ENCODE measurements around the gene MAP4K4. TPM values are rescaled to one million over a fixed set of nuclear protein-coding genes. Genes with fewer than 3 reads are reported as not detected.
A peak's percentile ranks its signal among the peaks of the same experiment; 100 is the strongest.

Gene MAP4K4
- total RNA-seq, 1 experiment from 2014 or later, result 162 TPM

GRCh38 chr2:101714118-101714517, 16.6 kb downstream of the MAP4K4 start:
- Mint-ChIP-seq H3K27me3 (ENCODE audit: insufficient read depth, unreplicated experiment) (no peaks in the 10 kb centered on the region), H3K36me3 (ENCODE audit: insufficient read depth, unreplicated experiment) (peaks cover 18% of the 10 kb centered on the region), H3K9me3 (ENCODE audit: unreplicated experiment) (no peaks in the 10 kb centered on the region), H3K4me1 (ENCODE audit: insufficient read depth, unreplicated experiment) (peaks cover 27% of the 10 kb centered on the region), H3K4me3 (ENCODE audit: unreplicated experiment) (no peak overlapping the region), H3K27ac (ENCODE audit: low read depth, unreplicated experiment) (no peak overlapping the region)
- TF ChIP-seq CTCF (IDR thresholded peaks at IDR 0.05; ENCODE audit: unreplicated experiment), result no peak
- intact Hi-C loops (cut with micrococcal nuclease), result no loop called here
- no TSS peak for BruUV-seq (replicated peaks)
- ChIA-PET CTCF (no interaction called here), POLR2A (no interaction called here)
- no peak for DNase-seq (ENCODE audit: unreplicated experiment)

DNA sequence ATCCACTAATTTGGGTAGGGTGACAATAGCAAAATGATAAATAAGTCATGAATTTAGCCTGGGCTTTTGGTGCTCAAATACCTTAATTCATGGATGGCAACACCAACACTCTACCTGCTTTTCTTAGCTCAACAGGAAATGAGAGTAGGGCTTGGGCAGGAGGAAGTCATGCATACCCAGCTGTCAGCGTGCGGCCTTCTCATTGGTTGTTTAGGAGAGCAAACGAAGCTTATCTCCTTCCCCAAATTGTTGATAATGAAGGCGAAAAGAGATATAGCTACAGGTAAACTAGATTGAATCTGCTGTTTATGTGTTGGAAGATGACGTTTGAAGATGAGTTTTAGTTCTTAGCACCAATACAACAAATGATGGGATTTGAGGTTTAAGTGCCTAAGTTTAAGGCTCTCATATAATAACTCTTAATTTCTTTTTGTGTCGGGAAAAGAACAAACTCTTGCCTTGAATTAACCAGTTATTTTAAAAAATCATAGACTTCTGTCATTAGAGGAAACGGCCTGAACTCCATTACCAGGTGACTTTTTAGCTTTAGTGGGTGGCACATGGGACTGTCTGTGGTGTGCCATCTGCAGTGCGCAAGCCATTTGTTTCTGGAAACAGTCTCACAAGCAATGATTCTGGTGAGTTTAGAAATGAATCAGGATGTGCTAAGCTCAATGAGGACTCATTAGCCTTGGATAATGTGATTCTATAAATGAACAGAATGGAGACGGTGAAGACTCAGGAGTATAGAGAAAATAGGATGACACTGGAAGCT, 19.8 kb downstream of the MAP4K4 start:
- POLR2A ChIA-PET, result interaction anchor here (1.3 to 1.6 kb wide), 4 partner anchors 11 to 29 kb away, joined by 3 to 9 read pairs (median 4); no protein-coding TSS in a partner anchor
- Mint-ChIP-seq H3K27me3 (ENCODE audit: insufficient read depth, unreplicated experiment) (no peaks in the 10 kb centered on the region), H3K9me3 (ENCODE audit: unreplicated experiment) (no peaks in the 10 kb centered on the region), H3K27ac (ENCODE audit: low read depth, unreplicated experiment) (no peak overlapping the region), H3K36me3 (ENCODE audit: insufficient read depth, unreplicated experiment) (peaks cover 26% of the 10 kb centered on the region), H3K4me1 (ENCODE audit: insufficient read depth, unreplicated experiment) (peaks cover 33% of the 10 kb centered on the region), H3K4me3 (ENCODE audit: unreplicated experiment) (no peak overlapping the region)
- intact Hi-C loops (cut with micrococcal nuclease), result no loop called here
- CTCF ChIA-PET, result interaction anchor here (1.1 to 1.4 kb wide), 3 partner anchors 13 to 86 kb away, joined by 3 to 4 read pairs (median 3); no protein-coding TSS in a partner anchor
- TF ChIP-seq CTCF (IDR thresholded peaks at IDR 0.05; ENCODE audit: unreplicated experiment), result no peak
- DNase-seq (ENCODE audit: unreplicated experiment), result no peak
- no TSS peak for BruUV-seq (replicated peaks)

- Mint-ChIP-seq H3K4me3 (ENCODE audit: unreplicated experiment) (no peak overlapping the region), H3K27me3 (ENCODE audit: insufficient read depth, unreplicated experiment) (no peaks in the 10 kb centered on the region), H3K27ac (ENCODE audit: low read depth, unreplicated experiment) (peak overlapping the region; percentile 13), H3K4me1 (ENCODE audit: insufficient read depth, unreplicated experiment) (peaks cover 42% of the 10 kb centered on the region), H3K36me3 (ENCODE audit: insufficient read depth, unreplicated experiment) (peaks cover 30% of the 10 kb centered on the region), H3K9me3 (ENCODE audit: unreplicated experiment) (no peaks in the 10 kb centered on the region)
- CTCF ChIA-PET, result interaction anchor here (0.6 to 2.2 kb wide), 5 partner anchors 10 to 358 kb away, joined by 3 to 5 read pairs (median 3); no protein-coding TSS in a partner anchor
- no peak for TF ChIP-seq CTCF (IDR thresholded peaks at IDR 0.05; ENCODE audit: unreplicated experiment)
- intact Hi-C loops (cut with micrococcal nuclease), result no loop called here
- no TSS peak for BruUV-seq (replicated peaks)
- POLR2A ChIA-PET, result interaction anchor here (1.2 to 1.6 kb wide), 5 partner anchors 8 to 28 kb away, joined by 3 to 7 read pairs (median 3); no protein-coding TSS in a partner anchor
- no peak for DNase-seq (ENCODE audit: unreplicated experiment)
Observed at GRCh38 chr2:101718479-101718878, 21.0 kb downstream of the MAP4K4 start.

DNA sequence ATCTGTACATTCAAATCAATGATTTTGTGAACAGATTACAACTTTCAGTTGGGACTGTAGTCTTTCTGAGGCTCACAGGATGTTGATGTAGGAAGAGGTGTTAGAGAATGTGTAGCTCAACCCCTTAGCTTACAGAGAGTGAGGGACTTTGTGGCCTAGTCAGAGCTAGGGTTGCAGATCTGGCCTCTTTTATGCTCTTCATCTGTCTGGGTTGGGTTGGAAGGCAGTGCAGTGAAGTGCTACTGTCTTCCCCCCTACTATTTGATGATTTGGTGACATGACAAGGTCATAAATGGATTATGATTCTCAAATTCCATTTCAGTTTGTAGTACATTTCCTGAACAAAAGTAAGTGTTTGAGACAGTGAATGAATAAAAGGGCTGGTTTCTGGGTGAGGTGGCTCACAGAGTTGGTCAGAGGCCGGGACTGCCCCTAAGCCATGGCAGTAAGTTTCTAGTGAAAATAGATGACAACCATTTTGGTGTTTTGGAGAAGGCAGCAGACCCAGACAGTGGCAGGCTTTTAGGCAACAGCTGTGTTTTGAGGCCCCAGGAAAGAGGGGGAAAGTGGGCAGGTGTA, 21.6 kb downstream of the MAP4K4 start:
- Mint-ChIP-seq H3K27ac (ENCODE audit: low read depth, unreplicated experiment) (peak overlapping the region; percentile 13), H3K27me3 (ENCODE audit: insufficient read depth, unreplicated experiment) (no peaks in the 10 kb centered on the region), H3K4me3 (ENCODE audit: unreplicated experiment) (no peak overlapping the region), H3K9me3 (ENCODE audit: unreplicated experiment) (no peaks in the 10 kb centered on the region), H3K4me1 (ENCODE audit: insufficient read depth, unreplicated experiment) (peaks cover 48% of the 10 kb centered on the region), H3K36me3 (ENCODE audit: insufficient read depth, unreplicated experiment) (peaks cover 31% of the 10 kb centered on the region)
- POLR2A ChIA-PET, result interaction anchor here (0.7 to 2.4 kb wide), 4 partner anchors 9 to 207 kb away, joined by 3 to 8 read pairs (median 5); no protein-coding TSS in a partner anchor
- CTCF ChIA-PET, result interaction anchor here (0.6 to 2.2 kb wide), 3 partner anchors 23 to 385 kb away, joined by 5 read pairs; no protein-coding TSS in a partner anchor
- BruUV-seq (replicated peaks), result no TSS peak
- TF ChIP-seq CTCF (IDR thresholded peaks at IDR 0.05; ENCODE audit: unreplicated experiment), result no peak
- DNase-seq (ENCODE audit: unreplicated experiment), result no peak
- intact Hi-C loops (cut with micrococcal nuclease), result no loop called here

All from MCF 10A (cell line).